Pons (tissue), 1 donor: ENCODE measurements around the gene USP10.
A peak's percentile ranks its signal among the peaks of the same experiment; 100 is the strongest.

ENCODE experiments used
- DNase-seq: peaks from one replicate; pipeline ENCODE4 v3.0.0-alpha.2; 2016; ENCODE audit warnings: low spot score

The USP10 gene

GRCh38 chr16:84700446-84701300, 873 bp downstream of the USP10 start:
- peak; percentile 56 for DNase-seq

GRCh38 chr16:84703681-84704080, 3.9 kb downstream of the USP10 start:
- no peak for DNase-seq

GRCh38 chr16:84704253-84704652, 4.5 kb downstream of the USP10 start:
- no peak for DNase-seq

- no peak for DNase-seq
These were observed 7.1 kb downstream of the USP10 start for GRCh38 chr16:84706856-84707255.

DNA sequence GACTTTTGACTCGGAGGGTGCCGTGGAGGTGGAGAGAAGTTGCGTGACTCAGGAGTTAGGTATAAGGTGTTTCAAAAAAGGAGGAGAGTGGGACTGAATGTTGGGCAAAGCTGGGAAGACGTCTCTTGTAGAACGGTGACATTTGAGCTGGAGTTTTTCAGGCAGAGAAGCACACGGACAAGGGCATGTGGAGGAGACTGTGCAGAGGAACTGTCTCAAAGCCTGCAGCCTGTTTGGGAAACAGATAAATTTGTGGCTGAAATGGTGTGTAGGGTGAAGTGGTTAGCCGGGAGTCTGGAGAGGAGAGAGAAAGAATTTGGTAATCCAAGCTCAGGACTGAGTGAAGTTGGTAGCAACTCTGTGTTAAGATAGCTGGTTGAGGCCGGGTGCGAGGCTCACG, 9.8 kb downstream of the USP10 start:
- DNase-seq = no peak

- DNase-seq = no peak
These were observed 10.9 kb downstream of the USP10 start for GRCh38 chr16:84710686-84711085.

- DNase-seq = no peak
These were observed 12.4 kb downstream of the USP10 start for GRCh38 chr16:84712138-84712671.

- no peak for DNase-seq
These were observed 13.3 kb downstream of the USP10 start for GRCh38 chr16:84712801-84713775.

DNA sequence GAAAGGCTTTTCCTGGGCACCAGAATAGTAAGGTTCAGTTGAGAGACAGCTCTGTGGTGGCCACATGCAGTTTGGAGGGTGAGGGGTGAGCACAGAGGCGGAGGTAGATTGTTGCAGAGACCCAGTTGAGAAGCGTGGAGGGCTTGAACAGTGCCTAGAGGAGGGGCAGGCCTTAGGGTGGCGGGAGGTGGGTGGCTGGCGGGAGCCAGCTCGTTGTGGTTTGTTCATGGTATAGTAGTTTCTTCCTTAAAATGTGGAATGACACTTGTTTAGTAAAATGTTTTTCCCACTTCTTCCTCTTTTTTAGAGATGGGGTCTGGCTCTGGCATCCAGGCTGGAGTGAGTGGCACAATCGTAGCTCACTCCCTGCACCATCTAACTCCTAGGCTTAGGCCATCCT, 14.2 kb downstream of the USP10 start:
- DNase-seq = no peak

DNA sequence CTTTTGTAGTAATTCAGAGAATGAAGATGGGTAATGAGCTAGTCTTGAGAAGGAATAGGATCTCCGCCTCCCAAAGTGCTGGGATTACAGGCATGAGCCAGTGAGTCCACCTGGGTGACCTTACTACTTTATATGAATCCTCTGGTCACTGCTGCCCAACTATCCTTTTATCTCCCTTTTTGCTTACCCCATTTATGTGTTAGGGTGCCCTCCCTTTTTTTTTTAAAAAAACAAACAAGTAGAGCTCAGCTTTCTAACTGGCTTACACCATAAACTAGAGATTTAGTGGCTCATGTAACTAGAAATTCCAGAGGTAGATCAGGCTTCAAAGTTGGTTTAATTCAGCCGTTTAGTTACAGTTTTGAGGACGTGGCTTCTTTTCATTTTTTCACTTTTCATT, 15.6 kb downstream of the USP10 start:
- no peak for DNase-seq

GRCh38 chr16:84715854-84716253, 16.1 kb downstream of the USP10 start:
- no peak for DNase-seq

GRCh38 chr16:84716740-84717139, 16.9 kb downstream of the USP10 start:
- no peak for DNase-seq

DNA sequence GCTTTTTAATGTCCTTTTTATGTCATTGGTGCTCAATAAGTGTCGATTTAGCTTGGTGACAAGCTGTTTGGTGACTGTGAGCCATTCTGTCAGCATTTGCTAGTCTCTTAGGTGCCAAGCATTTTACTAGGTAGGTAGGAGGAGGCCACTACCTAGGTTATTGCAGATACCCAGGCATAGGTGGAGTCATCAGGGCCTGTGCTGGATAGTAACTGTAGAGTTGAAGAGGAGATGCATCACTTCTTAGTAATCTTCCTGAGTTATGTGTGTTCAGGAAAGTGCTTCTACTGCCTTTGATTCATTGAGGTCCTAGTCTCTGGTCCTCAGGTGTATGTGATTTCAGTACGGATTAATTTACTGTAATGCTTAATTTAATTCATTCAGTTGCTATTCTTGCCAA, 17.7 kb downstream of the USP10 start:
- DNase-seq = no peak

DNA sequence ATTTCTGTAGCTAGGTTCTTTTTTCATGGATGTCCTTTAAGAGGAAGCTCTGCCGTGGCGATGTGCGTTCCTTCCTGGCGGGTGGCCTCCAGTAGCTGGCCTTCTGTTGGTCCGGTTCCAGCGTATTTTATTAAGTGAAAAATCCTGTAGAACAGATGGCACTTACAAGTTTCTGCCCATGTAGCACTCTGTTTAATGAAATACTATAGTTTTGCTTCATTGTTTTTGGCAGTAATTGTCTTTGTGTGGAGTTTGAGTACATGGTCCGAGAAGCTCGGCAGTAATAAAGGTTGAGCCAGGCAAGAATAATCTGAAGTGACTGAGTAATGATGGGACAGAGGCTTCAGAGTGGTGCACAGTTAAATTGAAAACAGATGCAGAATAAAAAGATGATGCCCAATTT, 20.4 kb downstream of the USP10 start:
- no peak for DNase-seq

GRCh38 chr16:84722068-84722467, 22.3 kb downstream of the USP10 start:
- no peak for DNase-seq

DNA sequence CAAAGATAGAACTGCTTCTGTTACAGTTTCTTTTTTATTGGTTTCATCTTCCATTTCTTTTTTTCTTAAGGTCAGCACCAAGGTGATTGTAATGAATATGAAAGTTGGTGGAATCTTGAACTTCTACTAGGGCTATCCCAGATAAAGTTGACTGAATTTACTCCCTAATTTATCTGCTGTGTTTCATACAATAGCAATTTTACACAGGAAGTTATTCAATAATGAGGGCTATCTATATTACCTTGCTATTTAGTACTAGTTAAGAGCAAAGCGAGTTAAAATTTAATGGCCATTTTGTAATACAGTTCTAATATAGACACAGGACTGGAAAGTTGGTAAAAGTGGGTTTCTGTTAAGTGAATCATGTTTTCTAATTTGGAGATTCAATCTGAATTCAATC, 24.1 kb downstream of the USP10 start:
- no peak for DNase-seq

DNA sequence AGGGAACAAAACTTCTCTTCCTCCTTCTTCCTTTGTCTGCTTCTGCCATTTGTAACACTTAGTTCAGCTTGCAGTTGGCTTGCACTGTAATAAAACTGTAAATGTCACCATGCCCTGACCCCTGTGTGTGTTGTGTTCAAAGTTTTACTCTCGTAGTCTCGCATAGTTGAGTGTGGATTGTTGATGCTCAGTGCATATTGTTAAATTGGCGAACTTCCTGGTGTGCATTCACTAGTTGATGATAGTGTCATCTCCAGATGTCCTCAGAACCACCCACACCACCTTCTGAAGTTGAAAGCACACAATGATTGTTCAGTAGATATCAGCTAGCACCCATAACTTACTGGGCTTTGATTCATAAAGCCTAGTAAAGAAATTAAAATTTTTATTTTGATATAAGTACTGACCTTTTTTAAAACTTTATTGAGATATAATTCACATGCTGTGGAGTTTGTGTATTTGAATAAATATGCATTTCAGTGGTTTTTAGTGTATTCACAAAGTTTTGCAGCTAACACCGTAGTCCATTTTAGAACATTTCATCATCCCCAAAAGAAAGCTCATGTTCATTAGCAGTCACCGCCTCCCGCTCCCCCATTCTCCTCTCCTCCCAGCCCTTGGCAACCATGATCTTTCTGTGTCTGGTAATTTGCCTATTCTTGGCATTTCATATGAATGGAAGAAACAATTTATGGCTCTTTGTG, 25.0 kb downstream of the USP10 start:
- no peak for DNase-seq

- DNase-seq = no peak
These were observed 25.8 kb downstream of the USP10 start for GRCh38 chr16:84725481-84726078.

DNA sequence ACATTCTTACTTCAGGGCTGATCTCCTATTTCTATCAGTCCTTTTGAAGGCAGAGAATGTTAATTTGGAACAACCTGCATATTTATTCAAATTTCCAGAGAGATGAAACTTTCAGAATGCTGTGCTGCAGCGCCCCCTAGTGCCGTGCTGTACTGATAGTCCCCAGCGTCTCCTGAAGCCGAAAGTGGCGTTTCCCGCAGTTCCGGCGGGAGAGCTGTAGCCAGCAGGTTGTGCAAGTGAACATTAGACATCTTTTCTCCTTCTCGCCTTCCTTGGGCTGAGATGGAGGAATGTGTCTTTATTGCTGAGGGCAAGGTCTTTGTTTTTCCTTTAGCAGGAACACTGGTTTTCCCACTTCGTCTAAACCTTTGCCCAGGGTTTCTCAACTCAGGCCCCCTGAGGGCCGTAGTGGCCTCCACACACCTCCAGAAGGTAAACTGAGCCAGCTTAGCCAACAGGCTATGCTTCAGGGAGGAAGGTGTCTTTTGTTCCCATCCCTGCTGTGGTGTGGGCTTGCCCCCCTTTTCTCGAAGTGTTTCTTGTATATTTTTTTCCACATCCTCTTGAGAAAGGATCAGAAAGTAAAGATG, 26.4 kb downstream of the USP10 start:
- peak; percentile 84 for DNase-seq

GRCh38 chr16:84726669-84727467, 27.1 kb downstream of the USP10 start:
- DNase-seq = peak; percentile 70
